HepG2 (cell line): ENCODE measurements around the gene LRRC45. TPM values are rescaled to one million over a fixed set of nuclear protein-coding genes. Genes with fewer than 3 reads are reported as not detected.
A peak's percentile ranks its signal among the peaks of the same experiment; 100 is the strongest.

Experiments
- ATRX ChIP-seq: sonication (generic); formaldehyde crosslinking; IDR thresholded peaks from 2 replicates; pipeline ENCODE4 v1.4.0; 2020; ENCODE audit warnings: missing genetic modification reagents, borderline replicate concordance
- CCAR2 ChIP-seq: fragments of 200-400 bp; formaldehyde crosslinking; optimal IDR thresholded peaks from 2 replicates; pipeline ENCODE3; 2018; ENCODE audit warnings: low read depth, mild to moderate bottlenecking, low read length, moderate library complexity
- EED ChIP-seq: sonication (generic); formaldehyde crosslinking; IDR thresholded peaks from 2 replicates; pipeline ENCODE4 v1.5.0; 2020; ENCODE audit warnings: mild to moderate bottlenecking, missing genetic modification reagents
- ELF1 ChIP-seq: sonication (generic); formaldehyde crosslinking; IDR thresholded peaks from 2 replicates; pipeline ENCODE4 v1.4.0; 2020; ENCODE audit warnings: missing genetic modification reagents
- FIP1L1 ChIP-seq: fragments of 200-400 bp; formaldehyde crosslinking; IDR thresholded peaks from 2 replicates; pipeline ENCODE4 v1.6.1; 2018; ENCODE audit warnings: low read depth, mild to moderate bottlenecking, low read length, moderate library complexity, borderline replicate concordance; ENCODE audit not compliant: insufficient read depth
- GABPA ChIP-seq, 2 experiments: IDR thresholded peaks; 2 replicates each; pipeline ENCODE4 v1.6.1; 2011 to 2016; ENCODE audit warnings: low read depth in 2 of 2, low read length in 1 of 2, missing biosample characterization in 1 of 2, missing genetic modification characterization in 1 of 2
- KMT2B ChIP-seq: IDR thresholded peaks from 2 replicates; pipeline ENCODE4 v1.6.1; 2016; ENCODE audit warnings: missing genetic modification reagents, missing compliant biosample characterization
- NCOA1 ChIP-seq: sonication (generic); formaldehyde crosslinking; IDR thresholded peaks from 2 replicates; pipeline ENCODE4 v1.9.0; 2021; ENCODE audit warnings: missing genetic modification reagents
- RAD51 ChIP-seq: fragments of 450-650 bp; IDR thresholded peaks from 2 replicates; pipeline ENCODE4 v1.6.1; 2016; ENCODE audit warnings: borderline replicate concordance
- SNAI1 ChIP-seq: sonication (generic); formaldehyde crosslinking; IDR thresholded peaks from 2 replicates; pipeline ENCODE4 v1.5.0; 2020; ENCODE audit warnings: mild to moderate bottlenecking, missing genetic modification reagents, borderline replicate concordance
- TBX2 ChIP-seq: sonication (generic); formaldehyde crosslinking; IDR thresholded peaks from 2 replicates; pipeline ENCODE4 v1.5.0; 2020; ENCODE audit warnings: missing genetic modification reagents, mild to moderate bottlenecking, borderline replicate concordance
- TGIF2 ChIP-seq: IDR thresholded peaks from 2 replicates; pipeline ENCODE4 v1.6.1; 2016; ENCODE audit warnings: control low read depth, missing compliant biosample characterization
- TIGD3 ChIP-seq: sonication (generic); formaldehyde crosslinking; IDR thresholded peaks from 2 replicates; pipeline ENCODE4 v1.5.1; 2020; ENCODE audit warnings: mild to moderate bottlenecking, missing genetic modification reagents, borderline replicate concordance
- TP53 ChIP-seq: sonication (generic); formaldehyde crosslinking; conservative IDR thresholded peaks from 2 replicates; pipeline ENCODE4 v1.4.0; 2020; ENCODE audit warnings: missing genetic modification reagents
- YY1 ChIP-seq: IDR thresholded peaks from 2 replicates; pipeline ENCODE4 v1.6.1; 2011; ENCODE audit warnings: low read length, low read depth, moderate library complexity, mild to moderate bottlenecking; ENCODE audit not compliant: insufficient read depth, insufficient replicate concordance
- ZNF10 ChIP-seq: sonication (generic); formaldehyde crosslinking; IDR thresholded peaks from 2 replicates; pipeline ENCODE4 v1.4.0; 2020; ENCODE audit warnings: mild to moderate bottlenecking, low read depth, missing genetic modification reagents, borderline replicate concordance
- ZNF17 ChIP-seq: sonication (generic); formaldehyde crosslinking; IDR thresholded peaks from 2 replicates; pipeline ENCODE4 v1.5.0; 2020; ENCODE audit warnings: mild to moderate bottlenecking, missing genetic modification reagents
- ZNF501 ChIP-seq: sonication (generic); formaldehyde crosslinking; IDR thresholded peaks from 2 replicates; pipeline ENCODE4 v1.5.1; 2020; ENCODE audit warnings: mild to moderate bottlenecking, moderate library complexity, missing genetic modification reagents
- ZNF766 ChIP-seq: sonication (generic); formaldehyde crosslinking; IDR thresholded peaks from 2 replicates; pipeline ENCODE4 v1.5.0; 2020; ENCODE audit warnings: missing genetic modification reagents, borderline replicate concordance
- ZNF776 ChIP-seq: sonication (generic); formaldehyde crosslinking; IDR thresholded peaks from 2 replicates; pipeline ENCODE4 v1.4.0; 2020; ENCODE audit warnings: mild to moderate bottlenecking, missing genetic modification reagents
- polyA plus RNA-seq, 8 experiments: library from polyadenylated mRNA; depleted of rRNA in 3 of 8; stranded (reverse) in 7 of 8; unstranded in 1 of 8; fragments of >200 nt; fragmentation: Illumina TruSeq in 4 of 8; extraction: Trizol in 4 of 8; gene quantifications; 2 replicates each; pipeline versions ENCODE4 v1.2.1 to v1.2.3, GENCODE V29; 2011 to 2016; ENCODE audit warnings: low read depth in 4 of 8, missing spikeins in 1 of 8, mixed read lengths in 1 of 8; ENCODE audit not compliant: insufficient read depth in 1 of 8
- total RNA-seq, 5 experiments: library from RNA; depleted of rRNA; stranded (reverse); fragments of >200 nt; fragmentation: Illumina TruSeq; extraction: Trizol; gene quantifications; 2 replicates each; pipeline ENCODE4 v1.2.3, GENCODE V29; 2016; ENCODE audit warnings: low read depth in 1 of 5
- TF ChIP-seq, protein P1 (sequence below): sonication (generic); formaldehyde crosslinking; IDR thresholded peaks from 2 replicates; pipeline ENCODE4 v1.8.0; 2022; ENCODE audit warnings: mild to moderate bottlenecking, missing genetic modification reagents, moderate library complexity
- TF ChIP-seq, protein P2 (sequence below): sonication (generic); formaldehyde crosslinking; conservative IDR thresholded peaks from 2 replicates; pipeline ENCODE4 v1.4.0; 2020; ENCODE audit warnings: missing genetic modification reagents
- TF ChIP-seq, protein P3 (sequence below): sonication (generic); formaldehyde crosslinking; IDR thresholded peaks from 2 replicates; pipeline ENCODE4 v1.4.0; 2020; ENCODE audit warnings: missing genetic modification reagents

LRRC45 gene
- total and polyA plus RNA-seq, 2 of the 13 experiments (the other 11 are each of a cell fraction or from before 2014, with no cell fraction given): 11.6 to 48.1 TPM

- TF ChIP-seq SNAI1 (CRISPR knock-in tag): no peak; the same call in 1 of the 2 replicates
- no peak for TF ChIP-seq ZNF17
- TF ChIP-seq TGIF2 (CRISPR knock-in tag): peak; percentile 87
- peak; percentile 48; the same call in 1 of the 2 replicates for TF ChIP-seq EED
- TF ChIP-seq GABPA (IDR thresholded peaks at IDR 0.05; ENCODE audit: low read depth, low read length): no peak
- TF ChIP-seq GABPA (CRISPR knock-in tag; IDR thresholded peaks at IDR 0.05; ENCODE audit: low read depth): peak; percentile 87
- TF ChIP-seq, protein P1, sequence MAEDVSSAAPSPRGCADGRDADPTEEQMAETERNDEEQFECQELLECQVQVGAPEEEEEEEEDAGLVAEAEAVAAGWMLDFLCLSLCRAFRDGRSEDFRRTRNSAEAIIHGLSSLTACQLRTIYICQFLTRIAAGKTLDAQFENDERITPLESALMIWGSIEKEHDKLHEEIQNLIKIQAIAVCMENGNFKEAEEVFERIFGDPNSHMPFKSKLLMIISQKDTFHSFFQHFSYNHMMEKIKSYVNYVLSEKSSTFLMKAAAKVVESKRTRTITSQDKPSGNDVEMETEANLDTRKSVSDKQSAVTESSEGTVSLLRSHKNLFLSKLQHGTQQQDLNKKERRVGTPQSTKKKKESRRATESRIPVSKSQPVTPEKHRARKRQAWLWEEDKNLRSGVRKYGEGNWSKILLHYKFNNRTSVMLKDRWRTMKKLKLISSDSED (CRISPR knock-in tag): no peak; the same call in 1 of the 2 replicates
- no peak for TF ChIP-seq ZNF766 (CRISPR knock-in tag)
- TF ChIP-seq KMT2B: peak; percentile 84
- TF ChIP-seq, protein P2, sequence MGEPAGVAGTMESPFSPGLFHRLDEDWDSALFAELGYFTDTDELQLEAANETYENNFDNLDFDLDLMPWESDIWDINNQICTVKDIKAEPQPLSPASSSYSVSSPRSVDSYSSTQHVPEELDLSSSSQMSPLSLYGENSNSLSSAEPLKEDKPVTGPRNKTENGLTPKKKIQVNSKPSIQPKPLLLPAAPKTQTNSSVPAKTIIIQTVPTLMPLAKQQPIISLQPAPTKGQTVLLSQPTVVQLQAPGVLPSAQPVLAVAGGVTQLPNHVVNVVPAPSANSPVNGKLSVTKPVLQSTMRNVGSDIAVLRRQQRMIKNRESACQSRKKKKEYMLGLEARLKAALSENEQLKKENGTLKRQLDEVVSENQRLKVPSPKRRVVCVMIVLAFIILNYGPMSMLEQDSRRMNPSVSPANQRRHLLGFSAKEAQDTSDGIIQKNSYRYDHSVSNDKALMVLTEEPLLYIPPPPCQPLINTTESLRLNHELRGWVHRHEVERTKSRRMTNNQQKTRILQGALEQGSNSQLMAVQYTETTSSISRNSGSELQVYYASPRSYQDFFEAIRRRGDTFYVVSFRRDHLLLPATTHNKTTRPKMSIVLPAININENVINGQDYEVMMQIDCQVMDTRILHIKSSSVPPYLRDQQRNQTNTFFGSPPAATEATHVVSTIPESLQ: peak; percentile 84; the same call in 1 of the 2 replicates
- TF ChIP-seq TP53 (CRISPR knock-in tag): peak; percentile 72
- peak; percentile 35; the same call in 1 of the 2 replicates for TF ChIP-seq ELF1 (CRISPR knock-in tag)
- TF ChIP-seq TIGD3 (CRISPR knock-in tag): no peak
- peak; percentile 98 for TF ChIP-seq ZNF776 (CRISPR knock-in tag)
- TF ChIP-seq, protein P3, sequence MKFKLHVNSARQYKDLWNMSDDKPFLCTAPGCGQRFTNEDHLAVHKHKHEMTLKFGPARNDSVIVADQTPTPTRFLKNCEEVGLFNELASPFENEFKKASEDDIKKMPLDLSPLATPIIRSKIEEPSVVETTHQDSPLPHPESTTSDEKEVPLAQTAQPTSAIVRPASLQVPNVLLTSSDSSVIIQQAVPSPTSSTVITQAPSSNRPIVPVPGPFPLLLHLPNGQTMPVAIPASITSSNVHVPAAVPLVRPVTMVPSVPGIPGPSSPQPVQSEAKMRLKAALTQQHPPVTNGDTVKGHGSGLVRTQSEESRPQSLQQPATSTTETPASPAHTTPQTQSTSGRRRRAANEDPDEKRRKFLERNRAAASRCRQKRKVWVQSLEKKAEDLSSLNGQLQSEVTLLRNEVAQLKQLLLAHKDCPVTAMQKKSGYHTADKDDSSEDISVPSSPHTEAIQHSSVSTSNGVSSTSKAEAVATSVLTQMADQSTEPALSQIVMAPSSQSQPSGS: peak; percentile 92
- peak; percentile 73 for TF ChIP-seq CCAR2
- TF ChIP-seq YY1: peak; percentile 89
- peak; percentile 58; the same call in 1 of the 2 replicates for TF ChIP-seq NCOA1
- TF ChIP-seq RAD51: no peak
- peak; percentile 72 for TF ChIP-seq TBX2 (CRISPR knock-in tag)
- no peak for TF ChIP-seq ZNF10
- TF ChIP-seq ZNF501 (CRISPR knock-in tag): peak; percentile 50; the same call in 1 of the 2 replicates
- TF ChIP-seq FIP1L1: no peak
- no peak for TF ChIP-seq ATRX (CRISPR knock-in tag)
These were observed 42.7 kb downstream of the LRRC45 start, which contains the start of gene DUS1L (continued) for GRCh38 chr17:82065638-82066303.
